PC-9 (cell line): Measurements from ENCODE around the gene SLC1A2.

Source experiments
- CTCF ChIP-seq: fragments of 200-600 bp; sonication (generic); conservative IDR thresholded peaks from 2 replicates; pipeline ENCODE4 v1.6.1; 2017; ENCODE audit warnings: mixed run types, antibody characterized with exemption, mild to moderate bottlenecking, moderate library complexity
- EZH2 ChIP-seq: fragments of 200-600 bp; sonication (generic); IDR thresholded peaks from 2 replicates; pipeline ENCODE4 v1.8.0; 2017; ENCODE audit warnings: antibody characterized with exemption, low read depth

- TF ChIP-seq EZH2 (no peak), CTCF (no peak)
Observed at GRCh38 chr11:35235157-35235468, 184.2 kb downstream of the SLC1A2 start.
